Endothelial cell of umbilical vein (primary cell): Measurements from ENCODE around the gene MYLK. TPM values are rescaled to one million over a fixed set of nuclear protein-coding genes. Genes with fewer than 3 reads are reported as not detected.

ENCODE experiments used
- BruUV-seq: library from RNA; stranded (reverse); fragments of 400-500 nt; replicated peaks from 2 replicates; lab custom pipeline; 2021; lab: Mats Ljungman, UMichigan
- CTCF ChIA-PET: fragments of 300-600, 350-600 bp; sonication (Branson Sonifier 250); formaldehyde crosslinking; loops from one replicate; lab custom pipeline; 2021; ENCODE audit warnings: antibody characterized with exemption, inconsistent platforms; lab: Charles Lee
- POLR2A ChIA-PET: fragments of 300-600, 350-600 bp; sonication (Branson Sonifier 250); formaldehyde crosslinking; loops from one replicate; lab custom pipeline; 2021; ENCODE audit warnings: antibody characterized with exemption, inconsistent platforms; lab: Charles Lee
- DNase-seq: peaks from one replicate; pipeline ENCODE4 v3.0.0-alpha.2; 2011; ENCODE audit warnings: low read depth, low spot score
- FAIRE-seq: peaks from 2 replicates; lab custom pipeline; 2011; peaks lifted over from hg19 to GRCh38; lab: Jason Lieb, UNC
- H2AFZ ChIP-seq: 2 replicates; pipeline ENCODE4 v1.6.0; 2012; ENCODE audit warnings: low read depth, low read length, control low read depth, inconsistent platforms
- H3K27ac ChIP-seq: 2 replicates; pipeline ENCODE4 v1.5.1; 2011; ENCODE audit warnings: low read depth, mild to moderate bottlenecking, control low read depth, low read length, moderate library complexity; ENCODE audit not compliant: insufficient read depth
- H3K27me3 ChIP-seq, 2 experiments: 2 replicates each; pipeline versions ENCODE4 v1.6.0 to v1.6.1; 2011; ENCODE audit warnings: low read length in 2 of 2, mixed read lengths in 1 of 2; ENCODE audit not compliant: control insufficient read depth in 2 of 2, insufficient read depth in 2 of 2
- H3K36me3 ChIP-seq, 2 experiments: 2 replicates in 1 of 2; 3 replicates in 1 of 2; pipeline ENCODE4 v1.5.1; 2011; ENCODE audit warnings: low read length in 2 of 2, mild to moderate bottlenecking in 1 of 2, moderate library complexity in 1 of 2; ENCODE audit not compliant: control insufficient read depth in 2 of 2, insufficient read depth in 2 of 2; ENCODE audit errors: extremely low read depth in 1 of 2
- H3K4me1 ChIP-seq: 3 replicates; pipeline ENCODE4 v1.5.1; 2011; ENCODE audit warnings: mild to moderate bottlenecking, low read length; ENCODE audit not compliant: control insufficient read depth, insufficient read depth; ENCODE audit errors: extremely low read depth
- H3K4me2 ChIP-seq: 2 replicates; pipeline ENCODE4 v1.6.1; 2011; ENCODE audit warnings: low read length, control low read depth, mixed read lengths; ENCODE audit not compliant: insufficient read depth
- H3K4me3 ChIP-seq, 3 experiments: fragments of 200-600 bp in 1 of 3; sonication (generic), shearing (Covaris generic) in 1 of 3; replicated peaks in 1 of 3; 2 replicates each; pipeline ENCODE4 v1.5.1; 2011 to 2016; ENCODE audit warnings: control low read depth in 3 of 3, low read length in 3 of 3, mild to moderate bottlenecking in 2 of 3, inconsistent platforms in 1 of 3, low read depth in 1 of 3, moderate library complexity in 1 of 3; ENCODE audit not compliant: insufficient read depth in 1 of 3
- H3K79me2 ChIP-seq: 2 replicates; pipeline ENCODE4 v1.6.0; 2012; ENCODE audit warnings: low read length, inconsistent platforms; ENCODE audit not compliant: control insufficient read depth, insufficient read depth
- H3K9ac ChIP-seq: replicated peaks from 2 replicates; pipeline ENCODE3; 2011; ENCODE audit warnings: low read length, control low read depth; ENCODE audit not compliant: insufficient read depth; ENCODE audit errors: extremely low read depth
- H3K9me1 ChIP-seq: replicated peaks from 3 replicates; pipeline ENCODE4 v1.6.0; 2011; ENCODE audit warnings: mild to moderate bottlenecking, low read length; ENCODE audit not compliant: control insufficient read depth, insufficient read depth; ENCODE audit errors: extremely low read depth
- H3K9me3 ChIP-seq: replicated peaks from 2 replicates; pipeline ENCODE4 v1.5.1; 2012; ENCODE audit warnings: low read length, inconsistent platforms; ENCODE audit not compliant: control insufficient read depth, insufficient read depth
- H4K20me1 ChIP-seq: replicated peaks from 2 replicates; pipeline ENCODE3; 2011; ENCODE audit warnings: mild to moderate bottlenecking, low read length; ENCODE audit not compliant: control insufficient read depth, insufficient read depth; ENCODE audit errors: extremely low read depth
- EZH2 ChIP-seq: IDR thresholded peaks from 2 replicates; pipeline ENCODE4 v1.6.1; 2012; ENCODE audit warnings: borderline replicate concordance, low read depth, mild to moderate bottlenecking, moderate library complexity, low read length, inconsistent platforms; ENCODE audit not compliant: severe bottlenecking
- FOS ChIP-seq: IDR thresholded peaks from 2 replicates; pipeline ENCODE4 v1.6.1; 2011; ENCODE audit warnings: mild to moderate bottlenecking, low read length, moderate library complexity, borderline replicate concordance; ENCODE audit not compliant: insufficient read depth
- GATA2 ChIP-seq: IDR thresholded peaks from 2 replicates; pipeline ENCODE4 v1.7.0; 2011; ENCODE audit warnings: low read depth, mild to moderate bottlenecking, moderate library complexity, mixed read lengths, low read length; ENCODE audit not compliant: insufficient read length, insufficient read depth
- JUN ChIP-seq: IDR thresholded peaks from 2 replicates; pipeline ENCODE4 v1.6.1; 2011; ENCODE audit warnings: borderline replicate concordance, low read depth; ENCODE audit not compliant: insufficient read length, insufficient read depth
- MYC ChIP-seq: IDR thresholded peaks from one replicate; pipeline ENCODE4 v1.6.1; 2011; ENCODE audit warnings: mild to moderate bottlenecking, low read depth, low read length
- POLR2A ChIP-seq: IDR thresholded peaks from 2 replicates; pipeline ENCODE4 v1.6.1; 2012; ENCODE audit warnings: low read depth, mild to moderate bottlenecking, control low read depth, low read length
- POLR2AphosphoS5 ChIP-seq: IDR thresholded peaks from 2 replicates; pipeline ENCODE4 v1.6.1; 2012; ENCODE audit warnings: low read depth, mild to moderate bottlenecking, control low read depth, low read length, moderate library complexity; ENCODE audit not compliant: insufficient read depth
- dilution Hi-C: fragments of 300-500 bp; cut with MboI; formaldehyde crosslinking; loops from one replicate; pipeline ENCODE4 v1.15.0; 2019; ENCODE audit warnings: low sequenced_read_pairs; ENCODE audit not compliant: extremely low pct_ligation_motif_present
- intact Hi-C: fragments of 100-400 bp; cut with micrococcal nuclease; formaldehyde crosslinking; loops from one replicate; pipeline ENCODE4 v1.10.0; 2022
- polyA plus RNA-seq, 4 experiments: library from polyadenylated mRNA; depleted of rRNA in 3 of 4; stranded (reverse) in 3 of 4; unstranded in 1 of 4; fragments of >200 nt; gene quantifications; 2 replicates each; pipeline versions ENCODE4 v1.2.1 to v1.2.3, GENCODE V29; 2011 to 2012; ENCODE audit warnings: missing spikeins in 1 of 4
- total RNA-seq: library from RNA; stranded (reverse); gene quantifications from 2 replicates; pipeline ENCODE4 v1.2.3, GENCODE V29; 2021
- TF ChIP-seq, protein P1 (sequence below), 2 donors: IDR thresholded peaks; 1 replicate in 1 of 2; 2 replicates in 1 of 2; pipeline ENCODE4 v1.5.1; 2011; ENCODE audit warnings: low read length in 2 of 2, mild to moderate bottlenecking in 2 of 2, moderate library complexity in 2 of 2, control low read depth in 1 of 2, inconsistent platforms in 1 of 2, low read depth in 1 of 2; ENCODE audit not compliant: insufficient read depth in 1 of 2; ENCODE audit errors: extremely low read depth in 1 of 2
- TF ChIP-seq, protein P2 (sequence below): IDR thresholded peaks from 2 replicates; pipeline ENCODE4 v1.6.1; 2011; ENCODE audit not compliant: insufficient read depth, insufficient read length

Gene MYLK
- total and polyA plus RNA-seq, 2 donors (not counting 3 experiments of a cell fraction or from before 2014, with no cell fraction given) = 10.0 to 22.2 TPM

DNA sequence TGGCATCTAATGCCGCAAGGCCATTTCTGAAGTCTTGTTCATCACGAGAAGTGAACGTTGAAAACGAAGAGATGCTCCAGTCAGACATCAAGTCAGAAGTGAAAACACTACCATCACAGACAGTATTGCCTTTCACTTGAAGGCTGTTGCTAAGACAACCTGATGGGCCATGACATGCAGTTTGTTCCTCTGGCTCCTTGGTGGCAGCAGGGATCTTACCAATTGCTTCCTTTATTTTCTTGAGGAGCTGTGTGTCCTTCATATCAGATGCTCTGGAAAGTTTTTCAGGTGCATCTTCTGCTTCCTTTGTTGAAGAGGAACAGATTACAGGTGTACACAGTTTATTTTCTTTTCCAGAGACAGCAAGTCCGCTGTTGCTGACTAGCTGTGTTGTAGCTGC, 30.7 kb upstream of the MYLK start:
- no peak for DNase-seq
- TF ChIP-seq, protein P1, sequence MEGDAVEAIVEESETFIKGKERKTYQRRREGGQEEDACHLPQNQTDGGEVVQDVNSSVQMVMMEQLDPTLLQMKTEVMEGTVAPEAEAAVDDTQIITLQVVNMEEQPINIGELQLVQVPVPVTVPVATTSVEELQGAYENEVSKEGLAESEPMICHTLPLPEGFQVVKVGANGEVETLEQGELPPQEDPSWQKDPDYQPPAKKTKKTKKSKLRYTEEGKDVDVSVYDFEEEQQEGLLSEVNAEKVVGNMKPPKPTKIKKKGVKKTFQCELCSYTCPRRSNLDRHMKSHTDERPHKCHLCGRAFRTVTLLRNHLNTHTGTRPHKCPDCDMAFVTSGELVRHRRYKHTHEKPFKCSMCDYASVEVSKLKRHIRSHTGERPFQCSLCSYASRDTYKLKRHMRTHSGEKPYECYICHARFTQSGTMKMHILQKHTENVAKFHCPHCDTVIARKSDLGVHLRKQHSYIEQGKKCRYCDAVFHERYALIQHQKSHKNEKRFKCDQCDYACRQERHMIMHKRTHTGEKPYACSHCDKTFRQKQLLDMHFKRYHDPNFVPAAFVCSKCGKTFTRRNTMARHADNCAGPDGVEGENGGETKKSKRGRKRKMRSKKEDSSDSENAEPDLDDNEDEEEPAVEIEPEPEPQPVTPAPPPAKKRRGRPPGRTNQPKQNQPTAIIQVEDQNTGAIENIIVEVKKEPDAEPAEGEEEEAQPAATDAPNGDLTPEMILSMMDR (IDR thresholded peaks at IDR 0.05; ENCODE audit: extremely low read depth in 1 of 2, insufficient read depth in 1 of 2, low read depth in 1 of 2, low read length in 2 of 2) = no peak
- no peak for TF ChIP-seq EZH2
- no peak for TF ChIP-seq FOS
- intact Hi-C loops = no loop called here
- BruUV-seq = TSS peak; percentile 19
- Histone ChIP-seq H3K4me2 (no peak overlapping the region), H4K20me1 (no peaks in the 10 kb centered on the region), H3K9me3 (no peaks in the 10 kb centered on the region), H3K9ac (no peak overlapping the region), H3K79me2 (no peaks in the 10 kb centered on the region), H3K36me3 (peaks cover 0 to 4% of the 10 kb centered on the region in 2 experiments), H3K4me1 (no peaks in the 10 kb centered on the region), H3K9me1 (no peaks in the 10 kb centered on the region), H3K4me3 (no peak overlapping the region), H2AFZ (no peak overlapping the region), H3K27ac (no peak overlapping the region), H3K27me3 (no peaks in the 10 kb centered on the region)
- no peak for FAIRE-seq
- ChIA-PET POLR2A (no interaction called here), CTCF (interaction anchor here (1.2 to 1.9 kb wide), 2 partner anchors 191 to 262 kb away, joined by 3 to 7 read pairs; no protein-coding TSS in a partner anchor)
- dilution Hi-C loops = no loop called here

DNA sequence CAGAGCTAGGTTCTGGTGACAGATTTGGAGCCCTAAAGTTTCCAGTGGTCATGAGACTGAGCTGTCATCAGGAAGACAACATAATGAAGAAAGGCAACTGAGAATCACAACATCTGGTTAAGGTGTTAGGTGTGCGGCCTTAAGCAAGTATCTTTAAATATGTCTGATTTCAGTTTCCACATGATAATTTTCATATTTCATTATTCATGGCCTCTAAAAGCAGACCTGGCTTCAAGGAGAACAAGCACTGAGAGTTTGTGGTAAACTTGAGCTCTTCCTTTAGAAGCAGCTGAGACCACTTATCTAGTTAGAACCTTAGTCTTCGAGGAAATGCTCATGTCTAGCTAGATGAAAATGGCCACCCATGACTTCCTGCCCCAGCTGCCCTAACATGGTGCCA, 25.7 kb upstream of the MYLK start:
- H4K20me1 ChIP-seq = no peaks in the 10 kb centered on the region
- no peak overlapping the region for H3K4me2 ChIP-seq
- no TSS peak for BruUV-seq
- no peaks in the 10 kb centered on the region for H3K36me3 ChIP-seq
- H3K27ac ChIP-seq = no peak overlapping the region
- no peaks in the 10 kb centered on the region for H3K9me1 ChIP-seq
- intact Hi-C loops = no loop called here
- ChIA-PET POLR2A (no interaction called here), CTCF (no interaction called here)
- no peak overlapping the region for H3K4me3 ChIP-seq
- no peak overlapping the region for H2AFZ ChIP-seq
- dilution Hi-C loops = no loop called here
- no peaks in the 10 kb centered on the region for H3K9me3 ChIP-seq
- DNase-seq = no peak
- H3K9ac ChIP-seq = no peak overlapping the region
- no peaks in the 10 kb centered on the region for H3K4me1 ChIP-seq
- FAIRE-seq = no peak
- TF ChIP-seq POLR2A = no peak
- no peak for TF ChIP-seq GATA2
- no peak for TF ChIP-seq FOS
- TF ChIP-seq, protein P1 (IDR thresholded peaks at IDR 0.05; ENCODE audit: extremely low read depth in 1 of 2, insufficient read depth in 1 of 2, low read depth in 1 of 2, low read length in 2 of 2) = no peak
- TF ChIP-seq, protein P2, sequence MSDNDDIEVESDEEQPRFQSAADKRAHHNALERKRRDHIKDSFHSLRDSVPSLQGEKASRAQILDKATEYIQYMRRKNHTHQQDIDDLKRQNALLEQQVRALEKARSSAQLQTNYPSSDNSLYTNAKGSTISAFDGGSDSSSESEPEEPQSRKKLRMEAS = no peak
- no peak for TF ChIP-seq MYC
- no peak for TF ChIP-seq POLR2AphosphoS5
- no peak for TF ChIP-seq EZH2
- no peak for TF ChIP-seq JUN
- no peaks in the 10 kb centered on the region for H3K27me3 ChIP-seq
- H3K79me2 ChIP-seq = no peaks in the 10 kb centered on the region
